ENCODE measurements around the gene FLAD1.
A peak's percentile ranks its signal among the peaks of the same experiment; 100 is the strongest.

FLAD1 gene

GRCh38 chr1:154992721-154993571 lies 9.8 kb downstream of the FLAD1 start:
- DNase-seq, result no peak

GRCh38 chr1:154993572-154994268 lies 10.6 kb downstream of the FLAD1 start, which contains the start of gene LENEP:
Gene LENEP (plus strand): TSS chr1:154993586. CDS start chr1:154993608, 22 bp downstream.
- no peak for DNase-seq

- DNase-seq, result no peak
Measured at GRCh38 chr1:154994269-154994587, 11.1 kb downstream of the FLAD1 start.

- DNase-seq, result no peak
Measured at GRCh38 chr1:154994591-154994990, 11.4 kb downstream of the FLAD1 start.

GRCh38 chr1:154995301-154995983 lies 12.3 kb downstream of the FLAD1 start:
- DNase-seq, result peak; percentile 18

GRCh38 chr1:154996966-154997701 lies 14.0 kb downstream of the FLAD1 start:
- DNase-seq, result no peak

GRCh38 chr1:154998201-154998780 lies 15.1 kb downstream of the FLAD1 start:
- DNase-seq, result peak; percentile 18

GRCh38 chr1:154998818-154999570 lies 15.8 kb downstream of the FLAD1 start:
- DNase-seq, result peak; percentile 90

- peak; percentile 68 for DNase-seq
Measured at GRCh38 chr1:154999571-155000410, 16.6 kb downstream of the FLAD1 start.

- no peak for DNase-seq
Measured at GRCh38 chr1:155000411-155000725, 17.2 kb downstream of the FLAD1 start.

GRCh38 chr1:155000726-155001424 lies 17.7 kb downstream of the FLAD1 start:
- peak; percentile 90 for DNase-seq

- DNase-seq, result no peak
Measured at GRCh38 chr1:155001425-155001674, 18.2 kb downstream of the FLAD1 start.

- peak; percentile 100 for DNase-seq
Measured at GRCh38 chr1:155001675-155002463, 18.7 kb downstream of the FLAD1 start.

GRCh38 chr1:155002464-155003226 lies 19.5 kb downstream of the FLAD1 start, which contains the start of gene ZBTB7B:
Gene ZBTB7B (plus strand): TSS chr1:155002802. CDS start chr1:155014661, 11,859 bp downstream.
- DNase-seq, result peak; percentile 8

GRCh38 chr1:155003227-155003765 lies 20.2 kb downstream of the FLAD1 start:
- DNase-seq, result peak; percentile 25

GRCh38 chr1:155003766-155004351 lies 20.7 kb downstream of the FLAD1 start:
- peak; percentile 45 for DNase-seq

GRCh38 chr1:155004352-155005075 lies 21.4 kb downstream of the FLAD1 start:
- DNase-seq, result no peak

Data from activated CD4-positive, alpha-beta T cell treated with anti-CD3 and anti-CD28 coated beads, Interleukin-2, Interleukin-6, amounts not matched to agents 100 ng/mL and 50 ng/mL, durations not matched to agents 16 hours and 8 hours (primary cell).